Measurements from ENCODE around the gene ZSCAN20.

Gene ZSCAN20

DNA sequence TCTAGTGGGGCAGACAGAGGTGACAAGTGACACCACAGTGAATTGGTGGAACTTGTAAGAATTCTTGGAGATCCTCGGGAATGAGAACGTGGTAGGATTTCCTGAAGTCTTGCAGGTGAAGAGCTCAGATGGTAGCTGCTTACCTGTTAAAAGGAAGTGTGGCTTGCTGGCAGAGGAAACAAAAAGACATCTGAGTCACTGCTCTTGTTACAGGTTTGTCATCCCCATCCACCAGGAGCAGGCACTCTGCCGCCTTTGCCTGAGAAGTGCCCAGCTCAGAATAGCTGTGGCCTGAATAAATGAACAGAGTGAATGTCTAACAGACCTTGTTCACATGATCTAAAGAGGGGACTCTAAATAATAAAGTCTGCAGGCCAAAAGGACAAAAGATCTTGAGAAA is 12.3 kb upstream of the ZSCAN20 start:
- H3K27ac ChIP-seq = no peak overlapping the region

DNA sequence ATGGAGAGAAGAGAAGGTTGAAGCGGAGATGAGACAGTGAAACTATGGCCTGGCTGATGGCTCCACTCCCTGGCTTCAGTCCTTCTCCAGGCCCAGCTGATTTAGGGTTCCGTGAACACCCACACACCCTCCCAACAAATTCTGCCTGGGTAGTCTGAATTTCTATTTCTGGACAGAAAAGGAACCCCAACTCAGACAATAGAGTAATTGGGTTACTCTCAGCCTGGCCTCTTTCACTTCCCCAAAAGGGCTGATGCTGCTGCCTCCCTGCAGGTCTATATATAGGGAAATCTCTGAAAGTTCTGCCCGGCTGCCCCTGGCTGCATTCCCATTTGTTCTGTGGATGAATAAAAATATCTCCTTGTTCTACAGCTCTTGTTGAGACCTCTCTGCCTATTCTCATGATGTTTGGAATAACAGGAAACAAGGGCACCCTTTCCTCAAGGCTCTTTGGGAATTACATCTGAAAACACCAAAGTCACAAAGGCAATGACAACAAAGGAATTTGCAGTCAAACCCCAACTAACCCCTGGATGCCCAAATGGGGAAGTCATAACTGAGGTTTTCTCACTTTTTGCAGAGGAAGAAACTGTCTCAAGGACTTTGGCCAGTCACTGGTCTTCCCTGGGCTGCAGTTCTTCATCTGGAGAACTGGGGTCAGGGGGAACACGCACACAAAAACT is 11.4 kb upstream of the ZSCAN20 start:
- H3K27ac ChIP-seq = no peak overlapping the region
- no peaks in the 10 kb centered on the region for H3K4me1 ChIP-seq

More for the DNA sequence above, 12.3 kb upstream of the ZSCAN20 start:
- Histone ChIP-seq H3K4me1 (no peaks in the 10 kb centered on the region), H3K4me2 (ENCODE audit: low read length) (no peak overlapping the region), H2AFZ (no peak overlapping the region), H3K36me3 (ENCODE audit: control insufficient read depth, insufficient read depth, low read length) (no peaks in the 10 kb centered on the region), H3K4me3 (ENCODE audit: low read depth, low read length) (no peak overlapping the region), H3K9ac (no peak overlapping the region), H3K9me3 (ENCODE audit: control insufficient read depth, low read length) (no peaks in the 10 kb centered on the region), H3K79me2 (no peaks in the 10 kb centered on the region), H3K27me3 (ENCODE audit: control insufficient read depth, insufficient read depth, low read length) (no peaks in the 10 kb centered on the region)
- TF ChIP-seq, protein P1, sequence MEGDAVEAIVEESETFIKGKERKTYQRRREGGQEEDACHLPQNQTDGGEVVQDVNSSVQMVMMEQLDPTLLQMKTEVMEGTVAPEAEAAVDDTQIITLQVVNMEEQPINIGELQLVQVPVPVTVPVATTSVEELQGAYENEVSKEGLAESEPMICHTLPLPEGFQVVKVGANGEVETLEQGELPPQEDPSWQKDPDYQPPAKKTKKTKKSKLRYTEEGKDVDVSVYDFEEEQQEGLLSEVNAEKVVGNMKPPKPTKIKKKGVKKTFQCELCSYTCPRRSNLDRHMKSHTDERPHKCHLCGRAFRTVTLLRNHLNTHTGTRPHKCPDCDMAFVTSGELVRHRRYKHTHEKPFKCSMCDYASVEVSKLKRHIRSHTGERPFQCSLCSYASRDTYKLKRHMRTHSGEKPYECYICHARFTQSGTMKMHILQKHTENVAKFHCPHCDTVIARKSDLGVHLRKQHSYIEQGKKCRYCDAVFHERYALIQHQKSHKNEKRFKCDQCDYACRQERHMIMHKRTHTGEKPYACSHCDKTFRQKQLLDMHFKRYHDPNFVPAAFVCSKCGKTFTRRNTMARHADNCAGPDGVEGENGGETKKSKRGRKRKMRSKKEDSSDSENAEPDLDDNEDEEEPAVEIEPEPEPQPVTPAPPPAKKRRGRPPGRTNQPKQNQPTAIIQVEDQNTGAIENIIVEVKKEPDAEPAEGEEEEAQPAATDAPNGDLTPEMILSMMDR (IDR thresholded peaks at IDR 0.05) = no peak

DNA sequence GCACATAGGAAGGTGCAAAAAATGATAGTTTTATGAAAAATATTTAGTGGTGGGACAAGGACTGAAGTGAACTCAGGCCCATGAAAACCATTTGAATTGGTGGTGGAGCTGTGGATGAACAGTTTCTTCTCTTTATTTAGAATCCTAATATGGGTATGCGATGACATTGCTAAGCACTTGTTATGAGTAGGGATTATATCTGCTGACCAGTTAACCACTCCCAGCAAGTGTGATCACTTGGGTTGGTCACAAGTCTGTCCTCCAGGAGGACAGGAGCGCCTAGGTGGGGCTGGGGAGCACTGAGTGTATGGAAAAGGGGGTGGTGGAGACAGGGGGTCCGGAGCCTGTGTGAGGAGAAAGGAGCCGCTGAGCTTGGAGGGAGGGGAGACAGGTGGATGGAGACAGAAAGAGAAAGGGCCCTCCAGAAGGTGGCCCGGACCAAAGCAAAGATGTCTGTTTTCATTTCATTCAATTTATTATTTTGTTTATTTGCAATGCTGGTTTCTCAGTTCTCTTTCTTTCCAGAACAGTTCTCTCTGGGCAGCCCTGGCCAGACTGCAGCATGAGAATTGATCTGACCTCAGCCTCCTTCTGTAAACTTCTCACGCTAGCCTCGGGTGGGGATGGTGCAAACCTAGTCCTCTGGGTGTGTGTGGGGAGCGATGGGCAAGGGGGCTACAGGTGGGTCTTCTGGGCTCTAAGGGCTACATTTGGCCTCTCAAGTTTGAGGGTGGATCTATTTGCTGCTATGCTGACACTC is 9.9 kb upstream of the ZSCAN20 start:
- H3K27me3 ChIP-seq (ENCODE audit: control insufficient read depth, insufficient read depth, low read length) = no peaks in the 10 kb centered on the region
- H3K79me2 ChIP-seq = no peaks in the 10 kb centered on the region
- H3K9me3 ChIP-seq (ENCODE audit: control insufficient read depth, low read length) = no peaks in the 10 kb centered on the region
- H3K36me3 ChIP-seq (ENCODE audit: control insufficient read depth, insufficient read depth, low read length) = no peaks in the 10 kb centered on the region
- H3K27ac ChIP-seq = no peak overlapping the region
- TF ChIP-seq, protein P1 (IDR thresholded peaks at IDR 0.05) = no peak
- H3K4me2 ChIP-seq (ENCODE audit: low read length) = no peak overlapping the region
- H3K4me3 ChIP-seq (ENCODE audit: low read depth, low read length) = no peak overlapping the region
- H3K9ac ChIP-seq = no peak overlapping the region
- H3K4me1 ChIP-seq = no peaks in the 10 kb centered on the region
- H2AFZ ChIP-seq = no peak overlapping the region

More for the DNA sequence above, 11.4 kb upstream of the ZSCAN20 start:
- H3K27me3 ChIP-seq (ENCODE audit: control insufficient read depth, insufficient read depth, low read length) = no peaks in the 10 kb centered on the region
- H3K4me3 ChIP-seq (ENCODE audit: low read depth, low read length) = no peak overlapping the region
- H3K9ac ChIP-seq = no peak overlapping the region
- no peak overlapping the region for H3K4me2 ChIP-seq (ENCODE audit: low read length)
- H2AFZ ChIP-seq = no peak overlapping the region
- H3K79me2 ChIP-seq = no peaks in the 10 kb centered on the region
- H3K36me3 ChIP-seq (ENCODE audit: control insufficient read depth, insufficient read depth, low read length) = no peaks in the 10 kb centered on the region
- TF ChIP-seq, protein P1 (IDR thresholded peaks at IDR 0.05) = no peak
- H3K9me3 ChIP-seq (ENCODE audit: control insufficient read depth, low read length) = no peaks in the 10 kb centered on the region

DNA sequence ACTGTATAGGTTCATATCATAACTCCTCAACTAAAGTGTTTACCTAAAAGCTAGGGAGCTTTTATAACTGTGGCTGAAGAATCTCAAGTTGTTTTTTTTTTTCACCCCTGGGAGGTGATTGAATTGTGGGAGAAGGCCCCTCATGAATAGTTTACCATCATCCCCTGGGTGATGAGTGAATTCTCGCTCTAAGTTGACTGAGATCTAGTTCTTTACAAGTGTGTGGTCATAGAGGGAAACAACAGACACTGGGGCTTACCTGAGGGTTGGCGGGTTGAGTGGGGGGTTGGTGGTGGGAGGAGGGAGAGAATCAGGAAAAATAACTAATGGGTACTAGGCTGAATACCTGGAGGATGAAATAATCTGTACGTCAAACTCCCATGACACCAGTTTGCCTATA is 7.9 kb upstream of the ZSCAN20 start:
- H3K9ac ChIP-seq = no peak overlapping the region
- no peaks in the 10 kb centered on the region for H3K36me3 ChIP-seq (ENCODE audit: control insufficient read depth, insufficient read depth, low read length)
- no peak overlapping the region for H2AFZ ChIP-seq
- TF ChIP-seq, protein P1 (IDR thresholded peaks at IDR 0.05) = no peak
- H3K4me1 ChIP-seq = no peaks in the 10 kb centered on the region
- no peaks in the 10 kb centered on the region for H3K9me3 ChIP-seq (ENCODE audit: control insufficient read depth, low read length)
- no peak overlapping the region for H3K4me2 ChIP-seq (ENCODE audit: low read length)
- no peak overlapping the region for H3K27ac ChIP-seq
- H3K27me3 ChIP-seq (ENCODE audit: control insufficient read depth, insufficient read depth, low read length) = no peaks in the 10 kb centered on the region
- no peak overlapping the region for H3K4me3 ChIP-seq (ENCODE audit: low read depth, low read length)
- H3K79me2 ChIP-seq = no peaks in the 10 kb centered on the region

All from parathyroid adenoma (tissue), 2 donors.